Measurements from ENCODE around the gene PLXDC1.
"Not testable (repeated sequence)": the region's sequence is repeated elsewhere in the genome, so short reads cannot be mapped to it uniquely, and the experiment has no call there.

The PLXDC1 gene

GRCh38 chr17:39028690-39029089, 122.7 kb downstream of the PLXDC1 start:
- DNase-seq (ENCODE audit: low read depth) = no peak
- no peak overlapping the region for H3K4me3 ChIP-seq (ENCODE audit: control insufficient read depth, low read depth, low read length)
- no peak for TF ChIP-seq CTCF (IDR thresholded peaks at IDR 0.05; ENCODE audit: control insufficient read depth, insufficient read depth, low read depth, low read length, missing control alignments)

- DNase-seq (ENCODE audit: low read depth) = no peak
- no peak overlapping the region for H3K4me3 ChIP-seq (ENCODE audit: control insufficient read depth, low read depth, low read length)
- TF ChIP-seq CTCF (IDR thresholded peaks at IDR 0.05; ENCODE audit: control insufficient read depth, insufficient read depth, low read depth, low read length, missing control alignments) = no peak
Measured at GRCh38 chr17:39027455-39028035, 123.9 kb downstream of the PLXDC1 start.

DNA sequence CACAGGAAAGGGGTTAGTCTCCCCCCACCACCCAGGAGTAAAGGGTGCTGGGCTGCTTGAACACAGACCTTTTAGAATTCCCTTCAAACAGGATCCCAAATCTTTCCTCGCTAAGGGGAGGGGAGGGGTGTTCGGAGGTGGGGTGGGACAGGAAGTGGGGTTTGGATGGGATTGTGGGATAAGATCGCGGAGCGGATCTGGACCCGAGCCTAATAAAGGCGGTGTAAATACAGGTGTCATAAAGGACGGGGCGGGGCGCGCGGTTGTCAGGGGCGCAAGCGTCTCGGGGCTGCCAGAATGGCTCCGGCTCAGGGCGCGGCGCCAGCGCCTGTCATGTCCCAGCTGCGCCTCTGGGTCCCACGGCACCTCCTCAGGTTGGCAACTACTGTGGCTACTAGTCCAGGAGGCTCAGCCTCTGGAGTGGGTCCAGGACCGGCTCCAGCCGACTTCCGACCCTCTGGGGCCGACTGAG, 124.4 kb downstream of the PLXDC1 start:
- H3K4me3 ChIP-seq (ENCODE audit: control insufficient read depth, low read depth, low read length) = peak overlapping the region; percentile 13
- TF ChIP-seq CTCF (IDR thresholded peaks at IDR 0.05; ENCODE audit: control insufficient read depth, insufficient read depth, low read depth, low read length, missing control alignments) = no peak
- DNase-seq (ENCODE audit: low read depth) = no peak

- not testable (repeated sequence) for DNase-seq (ENCODE audit: low read depth)
Measured at GRCh38 chr17:39026346-39026745, 125.1 kb downstream of the PLXDC1 start.

DNA sequence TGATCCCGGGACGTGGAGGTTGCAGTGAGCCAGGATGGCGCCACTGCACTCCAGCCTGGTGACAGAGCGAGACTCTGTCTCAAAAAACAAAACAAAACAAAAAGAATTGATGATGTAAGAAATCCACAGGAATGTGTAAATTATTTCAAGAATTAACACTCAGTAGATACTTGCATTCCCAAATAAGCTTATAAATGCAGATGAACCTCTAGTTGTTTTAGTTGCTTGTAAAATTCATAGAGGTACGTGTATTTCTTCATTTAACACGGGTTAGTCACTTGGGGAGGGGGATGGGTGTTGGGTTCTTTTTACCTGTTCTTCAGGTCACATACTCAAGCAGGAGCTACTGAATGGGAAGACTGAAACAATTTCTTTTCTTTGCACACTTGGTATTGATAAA, 128.5 kb downstream of the PLXDC1 start:
- H3K4me3 ChIP-seq (ENCODE audit: control insufficient read depth, low read depth, low read length) = no peak overlapping the region
- no peak for DNase-seq (ENCODE audit: low read depth)
- TF ChIP-seq CTCF (IDR thresholded peaks at IDR 0.05; ENCODE audit: control insufficient read depth, insufficient read depth, low read depth, low read length, missing control alignments) = no peak

More at GRCh38 chr17:39026346-39026745, 125.1 kb downstream of the PLXDC1 start:
- H3K4me3 ChIP-seq (ENCODE audit: control insufficient read depth, low read depth, low read length) = not testable (repeated sequence)

GRCh38 chr17:39020037-39020436, 131.4 kb downstream of the PLXDC1 start:
- not testable (repeated sequence) for DNase-seq (ENCODE audit: low read depth); H3K4me3 ChIP-seq (ENCODE audit: control insufficient read depth, low read depth, low read length)

- DNase-seq (ENCODE audit: low read depth) = no peak
- no peak overlapping the region for H3K4me3 ChIP-seq (ENCODE audit: control insufficient read depth, low read depth, low read length)
- TF ChIP-seq CTCF (IDR thresholded peaks at IDR 0.05; ENCODE audit: control insufficient read depth, insufficient read depth, low read depth, low read length, missing control alignments) = no peak
Measured at GRCh38 chr17:39018267-39019134, 132.9 kb downstream of the PLXDC1 start.
